Kidney (tissue), 14 donors: ENCODE measurements around the gene BAZ1A. TPM values are rescaled to one million over a fixed set of nuclear protein-coding genes. Genes with fewer than 3 reads are reported as not detected.
A peak's percentile ranks its signal among the peaks of the same experiment; 100 is the strongest.

Experiments used
- DNase-seq, 5 donors: peaks; one replicate each; pipeline ENCODE4 v3.0.0-alpha.2; 2013 to 2020
- FAIRE-seq: peaks from 2 replicates; lab custom pipeline; 2012; peaks lifted over from hg19 to GRCh38; lab: Jason Lieb, UNC
- H3K27ac ChIP-seq, 2 donors: one replicate each; pipeline ENCODE4 v1.7.0; 2013; ENCODE audit warnings: low read depth in 2 of 2, low read length in 2 of 2, inconsistent platforms in 1 of 2
- H3K27me3 ChIP-seq: one replicate; pipeline ENCODE4 v1.7.1; 2013; ENCODE audit warnings: low read length, inconsistent platforms; ENCODE audit not compliant: control insufficient read depth, insufficient read depth
- H3K36me3 ChIP-seq, 3 donors: one replicate each; pipeline versions ENCODE4 v1.7.0 to v1.7.1; 2013; ENCODE audit warnings: low read length in 3 of 3, control low read depth in 1 of 3, inconsistent platforms in 1 of 3; ENCODE audit not compliant: insufficient read depth in 3 of 3, control insufficient read depth in 2 of 3
- H3K4me1 ChIP-seq, 3 donors: one replicate each; pipeline versions ENCODE4 v1.7.0 to v1.7.1; 2013; ENCODE audit warnings: low read length in 3 of 3, inconsistent platforms in 1 of 3, low read depth in 1 of 3; ENCODE audit not compliant: control insufficient read depth in 2 of 3, insufficient read depth in 2 of 3
- H3K4me3 ChIP-seq, 3 donors: one replicate each; pipeline versions ENCODE4 v1.7.0 to v1.8.1; 2013; ENCODE audit warnings: low read length in 3 of 3, control low read depth in 1 of 3, inconsistent platforms in 1 of 3
- H3K9ac ChIP-seq, 3 donors: one replicate each; pipeline versions ENCODE4 v1.7.0 to v1.7.1; 2013; ENCODE audit warnings: low read length in 3 of 3, control low read depth in 1 of 3, inconsistent platforms in 1 of 3
- H3K9me3 ChIP-seq, 3 donors: one replicate each; pipeline versions ENCODE4 v1.7.0 to v1.7.1; 2013; ENCODE audit warnings: low read length in 3 of 3, control low read depth in 1 of 3, inconsistent platforms in 1 of 3; ENCODE audit not compliant: control insufficient read depth in 2 of 3, insufficient read depth in 1 of 3
- CTCF ChIP-seq: IDR thresholded peaks from 3 replicates; pipeline ENCODE4 v1.5.1; 2012; ENCODE audit warnings: mild to moderate bottlenecking, moderate library complexity, borderline replicate concordance; ENCODE audit not compliant: insufficient read depth; ENCODE audit errors: extremely low read depth
- intact Hi-C: fragments of 100-400 bp; cut with DNase I; formaldehyde crosslinking; loops from one replicate; pipeline ENCODE4 v1.11.1; 2022
- polyA plus RNA-seq: library from polyadenylated mRNA; stranded (reverse); fragments of 350-450 nt; fragmentation: Illumina TruSeq; extraction: RNeasy Lipid Tissue Mini Kit (QIAGEN cat#74804); gene quantifications from one replicate; pipeline ENCODE4 v1.2.3, GENCODE V29; 2014; ENCODE audit warnings: low read depth, low replicate concordance; ENCODE audit not compliant: insufficient read depth
- total RNA-seq: library from RNA; stranded (reverse); fragmentation: NEBNext Ultra II Directional; extraction: Animal tissue kit (Norgen Biotek cat#: 25700); gene quantifications from one replicate; pipeline ENCODE4 v1.2.1, GENCODE V29; 2021
- donor health status: control.
- donor health status: control.
- donor health status: control.
- donor health status: control.
- donor health status: control.
- donor health status: DM: yes; HTN: yes; CAD: no.
- donor health status: Normal renal cell carcinoma (clear cell type).

BAZ1A gene
- total and polyA plus RNA-seq, 2 donors from 2014 or later = 3.1 to 20.8 TPM

- Histone ChIP-seq H3K36me3 (no peaks in the 10 kb centered on the region), H3K27me3 (no peaks in the 10 kb centered on the region), H3K4me3 (no peak overlapping the region), H3K27ac (no peak overlapping the region), H3K9me3 (no peaks in the 10 kb centered on the region), H3K9ac (no peak overlapping the region), H3K4me1 (no peaks in the 10 kb centered on the region)
- TF ChIP-seq CTCF = no peak
- intact Hi-C loops = no loop called here
- no peak for FAIRE-seq
- peak in 1 of 5 donors; percentile 26 for DNase-seq
Observed at GRCh38 chr14:34824256-34824655, 50.9 kb downstream of the BAZ1A start.

DNA sequence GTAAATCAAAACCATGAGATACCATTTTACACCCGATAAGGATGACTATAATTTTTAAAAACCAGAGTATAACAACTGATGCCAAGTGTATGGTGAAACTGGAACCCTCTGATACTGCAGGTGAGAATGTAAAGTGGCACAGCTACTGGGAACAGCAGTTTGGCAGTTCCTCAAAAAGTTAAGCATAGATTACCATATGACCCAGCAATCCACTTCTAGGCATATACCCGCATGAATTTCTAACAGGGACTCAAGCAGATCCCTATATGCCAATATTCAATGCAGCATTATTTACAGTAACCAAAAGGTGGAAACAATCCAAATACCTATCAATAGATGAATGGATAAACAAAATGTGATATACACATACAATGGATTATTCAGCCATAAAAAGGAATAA is 57.4 kb downstream of the BAZ1A start:
- H3K9me3 ChIP-seq = no peaks in the 10 kb centered on the region
- TF ChIP-seq CTCF = no peak
- H3K36me3 ChIP-seq = no peaks in the 10 kb centered on the region
- FAIRE-seq (no peak), DNase-seq (no peak)
- H3K4me1 ChIP-seq = no peaks in the 10 kb centered on the region
- no peak overlapping the region for H3K4me3 ChIP-seq
- H3K27ac ChIP-seq = no peak overlapping the region
- intact Hi-C loops = no loop called here
- H3K27me3 ChIP-seq = no peaks in the 10 kb centered on the region
- H3K9ac ChIP-seq = no peak overlapping the region

DNA sequence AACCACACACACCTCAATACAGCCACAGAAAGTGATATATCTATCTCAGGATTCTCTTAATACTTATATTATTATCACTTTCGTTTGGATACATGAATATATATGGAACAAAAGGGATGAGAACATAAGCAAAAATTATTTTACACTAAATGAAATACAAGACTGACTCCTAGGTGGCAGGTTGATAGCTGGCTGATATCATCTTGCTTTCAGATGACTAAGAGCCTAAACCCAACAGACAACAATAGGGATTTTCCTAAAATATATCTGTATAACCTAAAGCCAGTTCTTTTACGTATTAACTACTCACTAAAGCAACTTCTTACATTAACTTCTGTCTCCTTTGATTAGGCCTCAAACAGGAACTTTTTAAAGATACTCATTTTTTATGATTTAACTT is 65.1 kb downstream of the BAZ1A start:
- Histone ChIP-seq H3K27ac (no peak overlapping the region), H3K4me1 (no peaks in the 10 kb centered on the region), H3K27me3 (no peaks in the 10 kb centered on the region), H3K4me3 (no peak overlapping the region), H3K9ac (no peak overlapping the region), H3K9me3 (no peaks in the 10 kb centered on the region), H3K36me3 (no peaks in the 10 kb centered on the region)
- intact Hi-C loops = no loop called here
- no peak for TF ChIP-seq CTCF
- FAIRE-seq (no peak), DNase-seq (no peak)

DNA sequence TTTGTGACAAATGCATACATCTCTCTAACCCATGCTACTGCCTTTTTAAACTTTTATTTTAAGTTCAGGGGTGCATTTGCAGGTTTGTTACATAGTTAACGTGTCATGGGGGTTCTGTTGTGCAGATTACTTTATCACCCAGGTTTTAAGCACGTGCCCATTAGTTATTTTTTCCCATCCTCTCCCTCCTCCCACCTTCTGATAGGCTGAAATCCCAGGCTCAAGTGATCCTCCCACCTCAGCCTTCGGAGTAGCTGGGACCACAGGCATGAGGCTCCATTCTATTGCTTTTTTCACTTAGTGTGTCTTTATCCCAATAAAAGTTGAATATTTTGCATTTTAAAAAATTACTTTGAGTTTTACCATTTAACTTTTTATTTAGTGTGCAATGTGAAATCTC is 68.9 kb downstream of the BAZ1A start:
- Histone ChIP-seq H3K9me3 (no peaks in the 10 kb centered on the region), H3K27me3 (no peaks in the 10 kb centered on the region), H3K4me3 (no peak overlapping the region), H3K4me1 (no peaks in the 10 kb centered on the region), H3K36me3 (peaks cover 0 to 5% (median 3%) of the 10 kb centered on the region in 3 donors), H3K27ac (no peak overlapping the region), H3K9ac (no peak overlapping the region)
- FAIRE-seq (no peak), DNase-seq (no peak)
- intact Hi-C loops = no loop called here
- TF ChIP-seq CTCF = no peak
